GM10266 (cell line): Measurements from ENCODE around the gene MXRA5.

Experiments
- DNase-seq: peaks from one replicate; pipeline ENCODE4 v3.0.0; 2012; ENCODE audit errors: extremely low spot score
- CTCF ChIP-seq: IDR thresholded peaks from 2 replicates; pipeline ENCODE4 v1.5.1; 2012; ENCODE audit warnings: mild to moderate bottlenecking, low read depth; ENCODE audit not compliant: control insufficient read depth, insufficient read depth; ENCODE audit errors: missing control alignments

The MXRA5 gene

GRCh38 chrX:3268829-3269228, 77.6 kb downstream of the MXRA5 start:
- no peak for DNase-seq
- TF ChIP-seq CTCF, result no peak

- no peak for DNase-seq
- no peak for TF ChIP-seq CTCF
Observed at GRCh38 chrX:3263681-3264126, 82.7 kb downstream of the MXRA5 start.

- TF ChIP-seq CTCF, result no peak
- no peak for DNase-seq
Observed at GRCh38 chrX:3262901-3263300, 83.6 kb downstream of the MXRA5 start.
